Loucy (cell line): ENCODE results near the gene GPR139.

Source experiments
- EZH2phosphoT487 ChIP-seq: fragments of 200-600 bp; IDR thresholded peaks from 2 replicates; pipeline ENCODE4 v1.6.1; 2018; ENCODE audit warnings: antibody characterized with exemption, mild to moderate bottlenecking, moderate library complexity, borderline replicate concordance
- TF ChIP-seq, protein P1 (sequence below): fragments of 200-600 bp; sonication (generic); conservative IDR thresholded peaks from 2 replicates; pipeline ENCODE4 v1.5.1; 2014; ENCODE audit warnings: mild to moderate bottlenecking, antibody characterized with exemption, low read length

DNA sequence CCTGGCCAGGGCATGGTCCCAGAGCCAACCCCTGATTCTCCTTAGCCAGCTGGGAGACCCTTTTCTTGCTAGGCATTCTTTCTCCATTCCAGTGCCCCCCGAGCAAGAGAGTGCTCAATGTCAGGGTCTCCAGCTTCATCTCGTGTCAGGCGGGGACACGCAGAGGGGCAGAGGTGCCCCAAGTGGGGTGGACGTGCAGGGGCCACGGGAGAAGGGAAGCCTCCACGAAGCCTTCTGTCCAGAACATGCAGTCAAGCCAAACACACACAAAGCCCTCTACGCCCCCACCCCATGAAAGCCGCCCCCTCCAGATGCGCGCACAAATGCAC is 852 bp downstream of the GPR139 start:
- TF ChIP-seq, protein P1, sequence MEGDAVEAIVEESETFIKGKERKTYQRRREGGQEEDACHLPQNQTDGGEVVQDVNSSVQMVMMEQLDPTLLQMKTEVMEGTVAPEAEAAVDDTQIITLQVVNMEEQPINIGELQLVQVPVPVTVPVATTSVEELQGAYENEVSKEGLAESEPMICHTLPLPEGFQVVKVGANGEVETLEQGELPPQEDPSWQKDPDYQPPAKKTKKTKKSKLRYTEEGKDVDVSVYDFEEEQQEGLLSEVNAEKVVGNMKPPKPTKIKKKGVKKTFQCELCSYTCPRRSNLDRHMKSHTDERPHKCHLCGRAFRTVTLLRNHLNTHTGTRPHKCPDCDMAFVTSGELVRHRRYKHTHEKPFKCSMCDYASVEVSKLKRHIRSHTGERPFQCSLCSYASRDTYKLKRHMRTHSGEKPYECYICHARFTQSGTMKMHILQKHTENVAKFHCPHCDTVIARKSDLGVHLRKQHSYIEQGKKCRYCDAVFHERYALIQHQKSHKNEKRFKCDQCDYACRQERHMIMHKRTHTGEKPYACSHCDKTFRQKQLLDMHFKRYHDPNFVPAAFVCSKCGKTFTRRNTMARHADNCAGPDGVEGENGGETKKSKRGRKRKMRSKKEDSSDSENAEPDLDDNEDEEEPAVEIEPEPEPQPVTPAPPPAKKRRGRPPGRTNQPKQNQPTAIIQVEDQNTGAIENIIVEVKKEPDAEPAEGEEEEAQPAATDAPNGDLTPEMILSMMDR, result no peak
- TF ChIP-seq EZH2phosphoT487, result no peak
